Body of pancreas (tissue), 4 donors: ENCODE results near the gene UNC45B. TPM values are rescaled to one million over a fixed set of nuclear protein-coding genes. Genes with fewer than 3 reads are reported as not detected.
"Not testable (repeated sequence)": the region's sequence is repeated elsewhere in the genome, so short reads cannot be mapped to it uniquely, and the experiment has no call there.

Experiments used
- ATAC-seq: fragments of 150-250 bp; one replicate; pipeline ENCODE4 v1.9.1; 2016
- DNase-seq, 4 donors: peaks; one replicate each; pipeline ENCODE4 v3.0.0-alpha.2; 2019
- H3K27ac ChIP-seq, 4 donors: fragments of 200-600 bp; sonication (generic); 1 replicate in 3 of 4; 2 replicates in 1 of 4; pipeline versions ENCODE4 v1.5.1 to v1.6.1; 2016 to 2019; ENCODE audit warnings: mild to moderate bottlenecking in 1 of 4, mixed read lengths in 1 of 4, moderate library complexity in 1 of 4
- H3K27me3 ChIP-seq, 2 donors: fragments of 200-600 bp; sonication (generic); one replicate each; pipeline ENCODE4 v1.6.0; 2016; ENCODE audit warnings: mild to moderate bottlenecking in 1 of 2
- H3K36me3 ChIP-seq, 2 donors: fragments of 200-600 bp; sonication (generic); replicated peaks in 1 of 2; 2 replicates each; pipeline ENCODE4 v1.5.1; 2016; ENCODE audit warnings: low read depth in 2 of 2; ENCODE audit not compliant: insufficient read depth in 1 of 2
- H3K4me1 ChIP-seq: fragments of 200-600 bp; sonication (generic); one replicate; pipeline ENCODE4 v1.6.0; 2016
- H3K4me3 ChIP-seq, 2 donors: fragments of 200-600 bp; sonication (generic); 1 replicate in 1 of 2; 2 replicates in 1 of 2; pipeline ENCODE4 v1.5.1; 2016 to 2019
- H3K9me3 ChIP-seq, 3 donors: fragments of 200-600 bp; sonication (generic); 1 replicate in 2 of 3; 2 replicates in 1 of 3; pipeline ENCODE4 v1.5.1; 2016
- CTCF ChIP-seq, 7 experiments: fragments of 450-650 bp in 4 of 7; fragments of 200-600 bp in 3 of 7; sonication (generic) in 3 of 7; IDR thresholded peaks; one replicate each; pipeline ENCODE4 v1.5.1; 2016 to 2019; ENCODE audit warnings: antibody characterized with exemption in 7 of 7
- POLR2A ChIP-seq, 3 donors: fragments of 450-650 bp; IDR thresholded peaks; one replicate each; pipeline ENCODE4 v1.6.1; 2016; ENCODE audit warnings: antibody characterized with exemption in 3 of 3, mild to moderate bottlenecking in 2 of 3
- whole genome bisulfite sequencing, 2 donors: methylation state at CpG; one replicate each; pipeline ENCODE4 v1.1.5; 2017; 5-methylcytosine and 5-hydroxymethylcytosine counted together
- intact Hi-C: fragments of 100-400 bp; cut with DNase I; formaldehyde crosslinking; loops from one replicate; pipeline ENCODE4 v1.15.1; 2023
- total RNA-seq, 2 donors: library from RNA; depleted of rRNA; stranded (reverse); fragments of >200 nt; gene quantifications; one replicate each; pipeline ENCODE4 v1.1.0, GENCODE V29; 2016

The UNC45B gene
- total RNA-seq, 2 donors from 2014 or later = not detected

GRCh38 chr17:35229638-35230037 is 82.0 kb downstream of the UNC45B start:
- 52 to 79% methylated on average over 1 of the region's 1 CpG for WGBS, 2 donors
- H3K36me3 ChIP-seq = no peaks in the 10 kb centered on the region
- DNase-seq (no peak), ATAC-seq (no peak)
- no peak overlapping the region for H3K4me3 ChIP-seq
- H3K9me3 ChIP-seq = no peaks in the 10 kb centered on the region
- no peaks in the 10 kb centered on the region for H3K27me3 ChIP-seq
- H3K27ac ChIP-seq = no peak overlapping the region
- no peaks in the 10 kb centered on the region for H3K4me1 ChIP-seq
- intact Hi-C loops = no loop called here
- TF ChIP-seq POLR2A (IDR thresholded peaks at IDR 0.05) (no peak), CTCF (IDR thresholded peaks at IDR 0.05) (no peak)

- H3K36me3 ChIP-seq, H3K4me3 ChIP-seq, H3K4me1 ChIP-seq, DNase-seq, ATAC-seq, H3K27ac ChIP-seq, H3K27me3 ChIP-seq, intact Hi-C loops, H3K9me3 ChIP-seq: not testable (repeated sequence)
- 72 to 76% methylated on average over 4 of the region's 4 CpGs for WGBS, 2 donors
These were observed 86.7 kb downstream of the UNC45B start for GRCh38 chr17:35234315-35234714.

GRCh38 chr17:35235289-35235688 is 87.7 kb downstream of the UNC45B start:
- intact Hi-C loops = no loop called here
- TF ChIP-seq CTCF (IDR thresholded peaks at IDR 0.05) (no peak), POLR2A (IDR thresholded peaks at IDR 0.05) (no peak)
- 78 to 85% methylated on average over 3 of the region's 3 CpGs for WGBS, 2 donors
- H3K27ac ChIP-seq = no peak overlapping the region
- DNase-seq = no peak
- no peak for ATAC-seq
- H3K27me3 ChIP-seq = no peaks in the 10 kb centered on the region
- no peaks in the 10 kb centered on the region for H3K9me3 ChIP-seq
- no peaks in the 10 kb centered on the region for H3K36me3 ChIP-seq
- no peak overlapping the region for H3K4me3 ChIP-seq
- no peaks in the 10 kb centered on the region for H3K4me1 ChIP-seq

GRCh38 chr17:35235917-35236316 is 88.3 kb downstream of the UNC45B start:
- TF ChIP-seq CTCF (IDR thresholded peaks at IDR 0.05) (no peak), POLR2A (IDR thresholded peaks at IDR 0.05) (no peak)
- no peaks in the 10 kb centered on the region for H3K27me3 ChIP-seq
- no peak overlapping the region for H3K4me3 ChIP-seq
- no peaks in the 10 kb centered on the region for H3K4me1 ChIP-seq
- intact Hi-C loops = no loop called here
- H3K9me3 ChIP-seq = no peaks in the 10 kb centered on the region
- ATAC-seq (no peak), DNase-seq (no peak)
- no peaks in the 10 kb centered on the region for H3K36me3 ChIP-seq
- WGBS, 2 donors = 92% methylated on average over 2 of the region's 2 CpGs; no CpG with 5 or more reads in 1 of the 2 donors
- no peak overlapping the region for H3K27ac ChIP-seq

GRCh38 chr17:35236821-35237220 is 89.2 kb downstream of the UNC45B start:
- intact Hi-C loops = no loop called here
- ATAC-seq = no peak
- Histone ChIP-seq H3K36me3 (no peaks in the 10 kb centered on the region), H3K27ac (no peak overlapping the region), H3K4me1 (peaks cover 5% of the 10 kb centered on the region), H3K4me3 (no peak overlapping the region), H3K9me3 (no peaks in the 10 kb centered on the region), H3K27me3 (no peaks in the 10 kb centered on the region)
- TF ChIP-seq CTCF (IDR thresholded peaks at IDR 0.05) (no peak), POLR2A (IDR thresholded peaks at IDR 0.05) (no peak)
- 89% methylated on average over 5 of the region's 5 CpGs for WGBS, 2 donors
- DNase-seq = no peak
